HG02759 (cell line): ENCODE results near the gene PCSK7.
"Not testable (repeated sequence)": the region's sequence is repeated elsewhere in the genome, so short reads cannot be mapped to it uniquely, and the experiment has no call there.

Experiments used
- ATAC-seq: cut with Tn5 transposase; IDR thresholded peaks from one replicate; pipeline ENCODE4 v1.9.1; 2021; ENCODE audit warnings: mild to moderate bottlenecking, moderate library complexity; ENCODE audit not compliant: unreplicated experiment

Gene PCSK7

GRCh38 chr11:117218133-117218915 lies 13.5 kb downstream of the PCSK7 start:
- no peak for ATAC-seq

GRCh38 chr11:117217141-117218084 lies 14.5 kb downstream of the PCSK7 start:
- ATAC-seq: no peak

- ATAC-seq: no peak
Measured at GRCh38 chr11:117214404-117215110, 17.3 kb downstream of the PCSK7 start.

GRCh38 chr11:117212697-117213355 lies 19.0 kb downstream of the PCSK7 start:
- no peak for ATAC-seq

- ATAC-seq: no peak
Measured at GRCh38 chr11:117210620-117211019, 21.3 kb downstream of the PCSK7 start.

GRCh38 chr11:117209351-117210125 lies 22.3 kb downstream of the PCSK7 start:
- ATAC-seq: not testable (repeated sequence)

- ATAC-seq: not testable (repeated sequence)
Measured at GRCh38 chr11:117208710-117209109, 23.2 kb downstream of the PCSK7 start.

GRCh38 chr11:117207481-117207880 lies 24.4 kb downstream of the PCSK7 start:
- not testable (repeated sequence) for ATAC-seq

- ATAC-seq: not testable (repeated sequence)
Measured at GRCh38 chr11:117206859-117207258, 25.0 kb downstream of the PCSK7 start.

- ATAC-seq: not testable (repeated sequence)
Measured at GRCh38 chr11:117206111-117206510, 25.8 kb downstream of the PCSK7 start.

- ATAC-seq: no peak
Measured at GRCh38 chr11:117205211-117205818, 26.6 kb downstream of the PCSK7 start.

GRCh38 chr11:117204283-117205080 lies 27.4 kb downstream of the PCSK7 start:
- no peak for ATAC-seq

GRCh38 chr11:117203069-117203407 lies 28.8 kb downstream of the PCSK7 start:
- ATAC-seq: no peak

- ATAC-seq: no peak
Measured at GRCh38 chr11:117202386-117203068, 29.3 kb downstream of the PCSK7 start.

GRCh38 chr11:117201658-117202305 lies 30.1 kb downstream of the PCSK7 start:
- ATAC-seq: no peak

GRCh38 chr11:117200813-117201657 lies 30.8 kb downstream of the PCSK7 start:
- ATAC-seq: no peak
